Activated CD4-positive, alpha-beta T cell treated with anti-CD3 and anti-CD28 coated beads, Interleukin-2, amount 10 ng/mL, durations not matched to agents 7 days and 5 days (primary cell): ENCODE measurements around the gene STPG2. TPM values are rescaled to one million over a fixed set of nuclear protein-coding genes. Genes with fewer than 3 reads are reported as not detected.

Experiments used
- CTCF ChIA-PET: fragments of 350-600 bp; sonication (Branson Sonifier 250); formaldehyde crosslinking; loops from one replicate; lab custom pipeline; 2021; ENCODE audit warnings: antibody characterized with exemption; lab: Charles Lee
- POLR2A ChIA-PET: fragments of 350-600 bp; sonication (Branson Sonifier 250); formaldehyde crosslinking; loops from one replicate; lab custom pipeline; 2021; ENCODE audit warnings: antibody characterized with exemption; lab: Charles Lee
- DNase-seq: peaks from one replicate; pipeline ENCODE4 v3.0.0-alpha.2; 2020
- H3K27ac Mint-ChIP-seq: one replicate; pipeline ENCODE4 v1.8.0; 2021; ENCODE audit warnings: mild to moderate bottlenecking, moderate library complexity, mixed read lengths
- H3K27me3 Mint-ChIP-seq: one replicate; pipeline ENCODE4 v1.8.0; 2021; ENCODE audit warnings: mixed read lengths
- H3K36me3 Mint-ChIP-seq: one replicate; pipeline ENCODE4 v1.8.0; 2021; ENCODE audit warnings: low read depth, mixed read lengths
- H3K4me1 Mint-ChIP-seq: one replicate; pipeline ENCODE4 v1.8.0; 2021; ENCODE audit warnings: mixed read lengths
- H3K4me3 Mint-ChIP-seq: one replicate; pipeline ENCODE4 v1.8.0; 2021; ENCODE audit warnings: mild to moderate bottlenecking, moderate library complexity, mixed read lengths
- H3K9me3 Mint-ChIP-seq: one replicate; pipeline ENCODE4 v1.8.0; 2021; ENCODE audit warnings: mixed read lengths
- total RNA-seq, 2 experiments: library from RNA; stranded (reverse); gene quantifications; one replicate each; pipeline ENCODE4 v1.2.3, GENCODE V29; 2021

Gene STPG2
- total RNA-seq, 2 experiments from 2014 or later, result 0.12 TPM; not detected in 1

DNA sequence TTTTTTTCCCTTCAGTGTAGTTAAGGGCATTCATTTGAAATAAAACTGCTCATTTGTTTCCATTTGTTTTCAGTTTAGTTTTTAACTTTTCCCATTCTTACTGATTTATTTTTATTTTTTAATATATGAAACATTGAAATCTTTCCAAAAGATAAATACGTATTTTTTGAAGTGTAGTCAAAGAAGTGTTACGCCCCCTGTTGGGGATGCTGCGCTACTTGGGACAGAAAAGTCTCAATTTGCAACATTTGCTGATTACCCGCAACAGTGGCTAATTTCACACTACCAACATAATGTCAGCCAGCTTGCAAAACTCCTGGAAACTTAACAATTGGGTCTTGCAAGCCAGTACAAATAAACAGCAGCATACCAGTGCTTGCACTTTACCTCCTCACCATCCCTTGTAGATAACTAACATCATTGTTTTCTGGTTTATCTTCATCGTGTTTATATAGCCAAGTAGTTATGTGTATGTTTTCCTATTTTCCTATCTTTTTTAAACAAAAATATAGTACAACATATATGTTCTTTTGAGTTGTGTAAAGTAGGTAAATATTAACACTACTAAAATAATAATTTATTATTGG lies 158.6 kb downstream of the STPG2 start:
- no peaks in the 10 kb centered on the region for H3K27me3 Mint-ChIP-seq
- ChIA-PET CTCF (no interaction called here), POLR2A (no interaction called here)
- no peak for DNase-seq
- no peaks in the 10 kb centered on the region for H3K4me1 Mint-ChIP-seq
- no peak overlapping the region for H3K27ac Mint-ChIP-seq
- no peaks in the 10 kb centered on the region for H3K36me3 Mint-ChIP-seq
- no peaks in the 10 kb centered on the region for H3K9me3 Mint-ChIP-seq
- no peak overlapping the region for H3K4me3 Mint-ChIP-seq

DNA sequence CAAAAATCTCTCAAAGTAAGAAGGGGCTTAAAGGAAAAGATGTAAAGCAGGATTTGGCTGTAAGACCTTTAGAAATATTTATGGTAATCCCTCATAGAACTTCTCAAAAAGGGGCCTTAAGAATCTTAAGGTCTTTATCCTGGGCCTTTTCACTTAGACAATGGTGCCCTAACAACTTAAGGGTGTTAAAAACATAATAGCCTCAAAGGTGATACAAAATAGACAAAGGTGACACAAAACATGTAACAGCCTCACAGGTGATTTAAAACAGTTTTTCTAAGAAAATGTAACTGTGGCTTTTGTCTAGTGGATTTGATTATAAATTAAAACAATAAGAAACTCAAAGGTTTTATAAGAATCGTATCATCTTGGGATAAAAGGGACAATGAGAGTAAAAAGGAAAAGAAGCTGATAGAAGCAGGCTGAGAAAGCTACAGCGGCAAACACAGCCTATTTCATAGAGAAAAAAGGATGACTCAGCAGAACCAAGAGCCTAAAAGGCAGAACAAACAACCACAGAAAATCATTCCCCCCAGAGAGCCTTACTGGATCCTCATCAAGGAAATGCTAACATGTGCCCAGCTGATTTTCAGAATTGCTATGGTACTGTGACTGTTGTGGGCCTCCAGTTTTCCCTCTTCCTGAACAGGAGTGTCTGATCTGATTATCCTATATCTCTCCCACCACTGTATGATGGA lies 164.3 kb downstream of the STPG2 start:
- Mint-ChIP-seq H3K4me3 (no peak overlapping the region), H3K36me3 (no peaks in the 10 kb centered on the region), H3K4me1 (no peaks in the 10 kb centered on the region), H3K27ac (no peak overlapping the region), H3K9me3 (peaks cover 3% of the 10 kb centered on the region), H3K27me3 (no peaks in the 10 kb centered on the region)
- POLR2A ChIA-PET, result no interaction called here
- DNase-seq, result no peak
- CTCF ChIA-PET, result no interaction called here

DNA sequence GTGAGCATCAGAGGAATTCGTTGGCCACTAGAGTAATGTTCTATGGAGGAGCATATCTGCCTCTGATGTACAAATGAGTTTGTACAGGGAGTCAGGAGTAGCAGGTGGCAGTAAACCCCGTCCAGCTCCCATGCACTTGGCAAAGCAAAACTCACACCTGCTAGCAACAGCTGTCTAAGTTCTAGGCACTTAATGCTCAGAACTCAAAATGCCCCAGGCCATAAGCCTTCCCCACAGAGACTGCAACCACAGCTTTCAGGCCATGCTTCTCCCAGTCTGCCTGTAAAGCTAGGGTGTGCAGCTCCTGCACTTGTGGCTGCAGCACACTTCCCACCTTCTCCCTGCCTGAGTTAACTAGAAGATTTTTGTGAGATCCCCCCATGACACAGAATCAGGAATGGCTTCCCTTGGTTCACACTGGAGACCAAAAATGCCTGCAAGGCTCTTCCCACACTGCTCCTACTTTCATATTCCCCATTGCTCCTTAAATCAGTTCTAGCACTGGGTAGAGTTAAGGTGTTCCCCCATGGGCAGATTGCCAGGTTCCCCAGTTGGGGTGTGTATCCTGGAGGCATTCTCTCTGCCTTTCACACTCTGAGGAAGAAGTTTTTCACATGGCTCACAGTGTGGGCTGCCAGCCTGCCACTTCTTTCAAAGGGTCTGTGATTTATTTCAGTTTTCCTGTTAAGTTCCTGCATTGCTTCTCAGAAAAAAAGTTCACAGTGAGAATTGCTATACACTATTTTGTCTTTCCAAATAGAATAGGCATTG lies 189.9 kb downstream of the STPG2 start:
- Mint-ChIP-seq H3K36me3 (no peaks in the 10 kb centered on the region), H3K4me3 (no peak overlapping the region)
- POLR2A ChIA-PET, result no interaction called here

DNA sequence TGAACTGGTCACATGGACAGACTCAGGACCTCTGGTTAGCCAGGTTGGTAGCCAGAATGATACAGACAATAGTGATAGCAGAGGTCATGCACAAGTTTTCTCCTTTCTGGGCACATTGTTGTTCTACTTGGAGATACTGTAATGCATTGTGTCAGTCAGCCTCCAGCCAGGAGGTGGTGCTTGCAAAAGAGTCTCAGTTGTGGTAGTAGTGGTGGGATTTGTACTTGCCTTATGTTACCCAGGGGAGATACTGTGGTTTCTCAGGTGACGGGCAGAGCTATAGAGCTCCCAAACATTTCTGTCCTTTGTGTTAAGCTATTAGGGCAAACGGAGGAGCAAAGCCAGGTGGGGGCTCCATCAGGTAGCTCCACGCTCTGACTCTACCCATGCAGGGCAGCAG lies 190.5 kb downstream of the STPG2 start:
- no peaks in the 10 kb centered on the region for H3K27me3 Mint-ChIP-seq
- CTCF ChIA-PET, result interaction anchor here (1.0 kb wide), 1 partner anchor 52 kb away, joined by 3 read pairs; no protein-coding TSS in a partner anchor
- peaks cover 3% of the 10 kb centered on the region for H3K9me3 Mint-ChIP-seq
- no peaks in the 10 kb centered on the region for H3K4me1 Mint-ChIP-seq
- POLR2A ChIA-PET, result no interaction called here
- H3K27ac Mint-ChIP-seq, result no peak overlapping the region
- DNase-seq, result no peak
- no peak overlapping the region for H3K4me3 Mint-ChIP-seq
- no peaks in the 10 kb centered on the region for H3K36me3 Mint-ChIP-seq

More for the DNA sequence above, 189.9 kb downstream of the STPG2 start:
- Mint-ChIP-seq H3K4me1 (no peaks in the 10 kb centered on the region), H3K27ac (no peak overlapping the region), H3K9me3 (peaks cover 2% of the 10 kb centered on the region), H3K27me3 (no peaks in the 10 kb centered on the region)
- DNase-seq, result no peak
- CTCF ChIA-PET, result interaction anchor here (1.0 kb wide), 1 partner anchor 51 kb away, joined by 3 read pairs; no protein-coding TSS in a partner anchor

DNA sequence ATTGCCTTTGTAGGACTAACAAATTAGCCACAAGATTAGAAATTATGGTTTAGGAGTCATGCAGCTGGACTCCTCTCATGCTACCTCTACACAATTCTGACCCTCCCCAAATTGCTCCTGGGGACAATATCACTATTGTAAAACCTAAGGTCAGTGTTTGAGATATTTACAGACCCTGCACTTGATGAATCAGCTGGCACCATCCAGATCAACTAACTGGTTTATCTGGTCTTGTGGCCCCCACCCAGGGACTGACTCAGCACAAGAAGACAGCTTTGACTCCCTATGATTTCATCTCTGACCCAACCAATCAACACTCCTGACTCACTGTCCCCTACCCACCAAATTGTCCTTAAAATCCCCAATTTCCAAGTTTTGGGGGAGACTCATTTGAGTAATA lies 192.4 kb downstream of the STPG2 start:
- ChIA-PET POLR2A (no interaction called here), CTCF (no interaction called here)
- H3K36me3 Mint-ChIP-seq, result no peaks in the 10 kb centered on the region
- no peaks in the 10 kb centered on the region for H3K4me1 Mint-ChIP-seq
- no peaks in the 10 kb centered on the region for H3K27me3 Mint-ChIP-seq
- no peak overlapping the region for H3K4me3 Mint-ChIP-seq
- H3K9me3 Mint-ChIP-seq, result peaks cover 3% of the 10 kb centered on the region
- DNase-seq, result no peak
- H3K27ac Mint-ChIP-seq, result no peak overlapping the region

DNA sequence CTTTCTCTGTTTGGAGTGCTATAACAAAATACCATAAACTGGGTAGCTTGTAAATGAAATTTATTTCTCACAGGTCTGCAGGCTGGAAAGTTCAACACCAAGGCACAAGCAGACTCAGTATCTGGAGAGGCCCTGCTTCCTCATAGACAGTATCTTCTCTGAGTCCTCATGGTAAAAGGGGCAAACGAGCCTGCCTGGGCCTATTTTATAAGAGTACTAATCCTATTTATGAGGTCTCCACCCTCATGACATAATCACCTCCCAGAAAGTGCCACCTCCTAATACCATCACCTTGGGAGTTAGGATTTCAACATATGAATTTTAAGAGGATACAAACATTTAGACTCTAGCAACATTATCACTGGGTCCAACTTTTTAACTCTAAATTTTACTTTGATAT lies 200.3 kb downstream of the STPG2 start:
- Mint-ChIP-seq H3K9me3 (peaks cover 20% of the 10 kb centered on the region), H3K36me3 (no peaks in the 10 kb centered on the region), H3K27ac (no peak overlapping the region), H3K27me3 (no peaks in the 10 kb centered on the region), H3K4me1 (no peaks in the 10 kb centered on the region), H3K4me3 (no peak overlapping the region)
- POLR2A ChIA-PET, result no interaction called here
- CTCF ChIA-PET, result interaction anchor here (0.6 kb wide), 1 partner anchor 146 kb away, joined by 5 read pairs; no protein-coding TSS in a partner anchor
- no peak for DNase-seq

DNA sequence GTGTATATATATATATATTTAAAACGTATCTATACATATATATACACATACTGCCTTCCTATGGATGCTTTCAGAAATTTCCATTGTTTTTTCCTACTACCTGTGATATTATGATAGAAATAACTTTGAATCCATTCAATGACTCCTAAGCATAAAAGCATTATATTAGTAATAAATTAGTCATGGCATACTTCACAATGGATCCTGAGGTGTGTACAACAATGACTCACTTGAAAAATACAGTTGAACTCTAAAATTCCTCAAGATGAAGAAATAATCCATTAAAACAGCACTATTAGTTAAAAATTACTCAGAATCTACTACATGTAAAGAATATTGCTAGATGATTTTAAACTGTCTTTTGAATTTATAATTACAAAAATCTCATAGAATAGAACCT lies 201.1 kb downstream of the STPG2 start:
- Mint-ChIP-seq H3K36me3 (no peaks in the 10 kb centered on the region), H3K4me3 (no peak overlapping the region), H3K9me3 (peaks cover 23% of the 10 kb centered on the region), H3K27ac (no peak overlapping the region), H3K4me1 (no peaks in the 10 kb centered on the region), H3K27me3 (no peaks in the 10 kb centered on the region)
- POLR2A ChIA-PET, result no interaction called here
- no peak for DNase-seq
- CTCF ChIA-PET, result interaction anchor here (0.6 kb wide), 1 partner anchor 147 kb away, joined by 5 read pairs; no protein-coding TSS in a partner anchor

DNA sequence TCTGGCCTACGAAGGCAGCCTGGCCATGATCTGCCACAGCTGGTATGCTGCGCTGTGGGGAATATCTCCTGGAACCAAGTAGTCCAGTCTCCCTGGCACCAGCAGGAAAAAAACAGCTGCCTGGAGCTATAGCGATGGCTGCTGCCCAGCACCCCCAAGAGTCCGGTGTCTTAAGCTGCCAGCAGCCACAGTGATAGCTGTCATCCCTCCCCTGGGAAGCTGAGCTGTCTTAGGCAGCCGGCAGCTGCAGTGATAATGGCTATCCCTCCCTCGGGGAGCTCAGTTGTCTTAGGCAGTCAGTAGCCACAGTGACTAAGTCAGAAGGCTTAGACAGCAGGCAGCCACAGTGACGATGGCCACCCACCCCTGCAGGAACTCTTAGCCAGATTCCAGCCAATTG lies 205.1 kb downstream of the STPG2 start:
- no peaks in the 10 kb centered on the region for H3K36me3 Mint-ChIP-seq

DNA sequence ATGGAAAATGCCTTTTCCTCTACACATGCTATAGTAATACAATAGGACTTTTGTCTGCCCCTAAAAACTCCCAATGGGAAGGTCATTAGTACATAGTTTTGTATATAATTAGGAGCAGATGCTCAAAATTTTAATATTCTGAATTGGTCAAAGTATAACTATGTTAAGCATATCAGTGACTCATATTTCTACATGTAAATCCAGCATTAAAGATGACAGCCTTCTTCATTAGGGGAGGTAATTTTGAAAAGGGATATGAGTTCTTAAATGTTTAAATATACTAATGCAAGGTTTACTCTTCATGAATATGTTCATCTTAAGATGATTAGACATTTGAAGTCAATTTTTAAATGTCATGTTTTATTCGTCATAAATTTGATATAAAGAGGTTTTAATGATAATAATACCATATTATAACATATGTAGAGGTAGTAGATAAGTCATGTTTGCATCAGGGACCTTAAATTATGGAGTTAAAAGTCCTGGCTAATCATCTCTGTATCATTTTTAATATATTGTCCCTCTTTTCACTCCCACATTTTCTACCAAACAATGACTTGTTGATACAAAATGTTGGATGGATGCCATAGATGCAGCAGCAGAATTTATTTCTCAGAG lies 218.8 kb downstream of the STPG2 start:
- peaks cover 4% of the 10 kb centered on the region for H3K9me3 Mint-ChIP-seq
- H3K27ac Mint-ChIP-seq, result no peak overlapping the region
- H3K36me3 Mint-ChIP-seq, result no peaks in the 10 kb centered on the region
- H3K27me3 Mint-ChIP-seq, result no peaks in the 10 kb centered on the region
- H3K4me3 Mint-ChIP-seq, result no peak overlapping the region
- no peak for DNase-seq
- ChIA-PET POLR2A (no interaction called here), CTCF (no interaction called here)
- no peaks in the 10 kb centered on the region for H3K4me1 Mint-ChIP-seq

More for the DNA sequence above, 205.1 kb downstream of the STPG2 start:
- Mint-ChIP-seq H3K4me1 (no peaks in the 10 kb centered on the region), H3K9me3 (peaks cover 30% of the 10 kb centered on the region), H3K27me3 (no peaks in the 10 kb centered on the region), H3K4me3 (no peak overlapping the region), H3K27ac (no peak overlapping the region)
- no peak for DNase-seq
- CTCF ChIA-PET, result no interaction called here
- POLR2A ChIA-PET, result no interaction called here

DNA sequence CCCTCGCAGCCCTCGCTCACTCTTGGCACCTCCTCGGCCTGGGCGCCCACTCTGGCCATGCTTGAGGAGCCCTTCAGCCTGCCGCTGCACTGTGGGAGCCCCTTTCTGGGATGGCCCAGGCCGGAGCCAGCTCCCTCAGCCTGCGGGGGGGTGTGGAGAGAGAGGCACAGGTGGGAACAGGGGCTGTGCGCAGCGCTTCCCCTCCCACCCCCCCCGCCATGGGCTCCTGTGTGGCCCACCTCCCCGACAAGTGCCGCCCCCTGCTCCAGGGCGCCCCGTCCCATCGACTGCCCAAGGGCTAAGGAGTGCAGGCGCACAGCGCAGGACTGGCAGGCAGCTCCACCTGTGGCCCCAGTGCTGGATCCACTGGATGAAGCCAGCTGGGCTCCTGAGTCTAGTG lies 220.2 kb downstream of the STPG2 start:
- DNase-seq, result no peak
- no peak overlapping the region for H3K4me3 Mint-ChIP-seq
- POLR2A ChIA-PET, result no interaction called here
- no peaks in the 10 kb centered on the region for H3K36me3 Mint-ChIP-seq
- H3K4me1 Mint-ChIP-seq, result no peaks in the 10 kb centered on the region
- no peak overlapping the region for H3K27ac Mint-ChIP-seq
- H3K27me3 Mint-ChIP-seq, result no peaks in the 10 kb centered on the region
- CTCF ChIA-PET, result no interaction called here
- peaks cover 4% of the 10 kb centered on the region for H3K9me3 Mint-ChIP-seq

DNA sequence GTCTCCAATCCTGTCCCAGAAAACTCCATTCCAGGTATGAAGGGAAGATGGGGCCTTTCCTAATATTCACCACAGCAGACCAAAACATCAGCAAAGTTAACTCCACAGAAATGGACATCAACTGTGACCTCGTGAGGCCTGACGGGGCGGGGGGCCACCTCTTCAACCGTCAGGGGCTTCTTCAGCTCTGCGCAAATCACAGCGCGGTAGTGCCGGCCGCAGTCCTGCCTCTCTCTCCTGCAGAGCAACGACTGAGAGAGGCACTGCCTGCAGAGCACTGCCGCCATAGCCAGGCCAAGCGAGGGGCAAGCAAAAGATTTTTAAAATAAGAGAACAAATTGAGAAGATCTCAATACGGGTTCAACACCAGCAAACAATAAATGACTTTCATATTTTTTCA lies 226.2 kb downstream of the STPG2 start:
- H3K4me3 Mint-ChIP-seq, result no peak overlapping the region
- CTCF ChIA-PET, result no interaction called here
- no peaks in the 10 kb centered on the region for H3K4me1 Mint-ChIP-seq
- no peaks in the 10 kb centered on the region for H3K36me3 Mint-ChIP-seq
- H3K27me3 Mint-ChIP-seq, result no peaks in the 10 kb centered on the region
- H3K9me3 Mint-ChIP-seq, result peaks cover 8% of the 10 kb centered on the region
- POLR2A ChIA-PET, result interaction anchor here (0.7 kb wide), 1 partner anchor 11 kb away, joined by 3 read pairs; no protein-coding TSS in a partner anchor
- DNase-seq, result no peak
- no peak overlapping the region for H3K27ac Mint-ChIP-seq

DNA sequence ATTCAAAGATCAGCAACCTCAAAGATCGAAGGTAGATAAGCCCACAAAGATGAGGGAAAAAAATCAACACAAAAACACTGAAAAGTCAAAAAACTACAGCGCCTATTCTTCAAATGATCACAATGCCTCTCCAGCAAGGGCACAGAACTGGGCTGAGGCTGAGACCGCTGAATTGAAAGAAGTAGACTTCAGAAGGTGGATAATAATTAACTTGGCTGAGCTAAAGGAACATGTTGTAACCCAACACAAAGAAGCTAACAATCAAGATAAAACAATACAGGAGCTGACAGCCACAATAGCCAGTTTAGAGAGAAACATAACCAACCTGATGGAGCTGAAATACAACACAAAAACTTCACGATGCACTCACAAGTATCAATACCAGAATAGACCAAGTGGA lies 231.1 kb downstream of the STPG2 start:
- POLR2A ChIA-PET, result no interaction called here
- H3K4me3 Mint-ChIP-seq, result no peak overlapping the region
- no peak overlapping the region for H3K27ac Mint-ChIP-seq

More for the DNA sequence above, 231.1 kb downstream of the STPG2 start:
- DNase-seq, result no peak
- CTCF ChIA-PET, result no interaction called here
- Mint-ChIP-seq H3K36me3 (no peaks in the 10 kb centered on the region), H3K9me3 (peaks cover 8% of the 10 kb centered on the region), H3K27me3 (no peaks in the 10 kb centered on the region), H3K4me1 (no peaks in the 10 kb centered on the region)
